Neural cell (in vitro differentiated cells): ENCODE data around the gene BTBD19. TPM values are rescaled to one million over a fixed set of nuclear protein-coding genes. Genes with fewer than 3 reads are reported as not detected.

Experiments
- H2AFZ ChIP-seq: fragments of 200-600, 300-800 bp; sonication (generic), shearing (Covaris generic); 2 replicates; pipeline ENCODE4 v1.6.0; 2014; ENCODE audit warnings: low read depth, mild to moderate bottlenecking, antibody characterized with exemption, low read length, moderate library complexity
- H3F3A ChIP-seq: fragments of 200-600 bp; shearing (Covaris generic); 2 replicates; pipeline ENCODE4 v1.6.1; 2016; ENCODE audit warnings: mild to moderate bottlenecking, moderate library complexity, mixed read lengths, antibody characterized with exemption, low read length; ENCODE audit not compliant: insufficient read depth, poor library complexity, severe bottlenecking
- H3K27ac ChIP-seq: fragments of 200-600, 300-800 bp; sonication (generic), shearing (Covaris generic); 2 replicates; pipeline ENCODE4 v1.5.1; 2014; ENCODE audit warnings: mild to moderate bottlenecking, low read length, moderate library complexity
- H3K27me3 ChIP-seq: fragments of 300-800, 200-600 bp; sonication (generic), shearing (Covaris generic); 2 replicates; pipeline ENCODE4 v1.6.0; 2014; ENCODE audit warnings: mild to moderate bottlenecking, low read depth, low read length, moderate library complexity; ENCODE audit not compliant: insufficient read depth
- H3K36me3 ChIP-seq: fragments of 300-800, 200-600 bp; sonication (generic), shearing (Covaris generic); 2 replicates; pipeline ENCODE4 v1.5.1; 2014; ENCODE audit warnings: mild to moderate bottlenecking, antibody characterized with exemption, low read length, moderate library complexity; ENCODE audit not compliant: insufficient read depth
- H3K4me2 ChIP-seq: fragments of 300-800, 200-600 bp; sonication (generic), shearing (Covaris generic); 2 replicates; pipeline ENCODE4 v1.6.0; 2014; ENCODE audit warnings: mild to moderate bottlenecking, low read length
- H3K4me3 ChIP-seq: fragments of 300-800, 200-600 bp; sonication (generic), shearing (Covaris generic); 2 replicates; pipeline ENCODE4 v1.5.1; 2014; ENCODE audit warnings: mild to moderate bottlenecking, low read length, moderate library complexity
- H3K79me2 ChIP-seq: fragments of 200-600 bp; shearing (Covaris generic); replicated peaks from 2 replicates; pipeline ENCODE4 v1.6.0; 2014; ENCODE audit warnings: mild to moderate bottlenecking, low read length, moderate library complexity; ENCODE audit not compliant: insufficient read depth
- H3K9ac ChIP-seq: fragments of 300-800, 200-600 bp; sonication (generic), shearing (Covaris generic); 2 replicates; pipeline ENCODE4 v1.6.1; 2016; ENCODE audit warnings: mild to moderate bottlenecking, low read length, mixed read lengths
- H3K9me2 ChIP-seq: fragments of 200-600 bp; shearing (Covaris generic); 2 replicates; pipeline ENCODE4 v1.6.1; 2016; ENCODE audit warnings: mild to moderate bottlenecking, low read length, mixed read lengths; ENCODE audit not compliant: insufficient read depth
- H3K9me3 ChIP-seq: fragments of 200-600, 300-800 bp; sonication (generic), shearing (Covaris generic); 2 replicates; pipeline ENCODE4 v1.6.1; 2016; ENCODE audit warnings: mild to moderate bottlenecking, mixed run types, low read length, moderate library complexity, mixed read lengths
- H4K20me1 ChIP-seq: fragments of 200-600 bp; shearing (Covaris generic); 2 replicates; pipeline ENCODE4 v1.6.1; 2016; ENCODE audit warnings: mild to moderate bottlenecking, mixed run types; ENCODE audit not compliant: insufficient read depth
- CTCF ChIP-seq: fragments of 450-650 bp; IDR thresholded peaks from 2 replicates; pipeline ENCODE4 v1.5.1; 2014; ENCODE audit warnings: antibody characterized with exemption, mild to moderate bottlenecking, moderate library complexity; ENCODE audit not compliant: poor library complexity, severe bottlenecking
- EP300 ChIP-seq: fragments of 450-650 bp; conservative IDR thresholded peaks from 2 replicates; pipeline ENCODE4 v1.6.1; 2014; ENCODE audit warnings: antibody characterized with exemption, mild to moderate bottlenecking, moderate library complexity; ENCODE audit not compliant: poor library complexity, severe bottlenecking
- EZH2 ChIP-seq: fragments of 200-600, 300-800 bp; shearing (Covaris generic), sonication (generic); IDR thresholded peaks from 2 replicates; pipeline ENCODE4 v1.6.1; 2014; ENCODE audit warnings: antibody characterized with exemption, low read length, borderline replicate concordance, mild to moderate bottlenecking; ENCODE audit not compliant: insufficient read depth, poor library complexity, severe bottlenecking
- MXI1 ChIP-seq: fragments of 450-650 bp; conservative IDR thresholded peaks from 2 replicates; pipeline ENCODE4 v1.6.1; 2014; ENCODE audit warnings: antibody characterized with exemption, mild to moderate bottlenecking; ENCODE audit not compliant: poor library complexity, severe bottlenecking
- POLR2AphosphoS5 ChIP-seq: IDR thresholded peaks from 2 replicates; pipeline ENCODE4 v1.6.1; 2012
- RAD21 ChIP-seq: fragments of 450-650 bp; conservative IDR thresholded peaks from 2 replicates; pipeline ENCODE4 v1.6.1; 2014; ENCODE audit warnings: antibody characterized with exemption, mild to moderate bottlenecking, moderate library complexity
- REST ChIP-seq: IDR thresholded peaks from 2 replicates; pipeline ENCODE4 v1.6.1; 2012; ENCODE audit warnings: borderline replicate concordance
- SMC3 ChIP-seq: fragments of 450-650 bp; conservative IDR thresholded peaks from 2 replicates; pipeline ENCODE4 v1.6.1; 2014; ENCODE audit warnings: antibody characterized with exemption, mild to moderate bottlenecking, moderate library complexity; ENCODE audit not compliant: poor library complexity
- TAF1 ChIP-seq: IDR thresholded peaks from 2 replicates; pipeline ENCODE4 v1.6.1; 2012; ENCODE audit warnings: low read depth
- polyA plus RNA-seq: library from polyadenylated mRNA; depleted of rRNA; stranded (reverse); fragments of >200 nt; gene quantifications from 2 replicates; pipeline ENCODE4 v1.2.3, GENCODE V29; 2014
- small RNA-seq, 3 experiments: library from RNA; depleted of rRNA; stranded (forward); fragments of <200 nt; gene quantifications; one replicate each; pipeline ENCODE3, GENCODE V24; 2012

The BTBD19 gene
- polyA plus RNA-seq, 1 donor from 2014 or later = not detected

GRCh38 chr1:44862829-44863401 lies 54.6 kb downstream of the BTBD19 start:
- H4K20me1 ChIP-seq = no peaks in the 10 kb centered on the region
- H3F3A ChIP-seq = no peaks in the 10 kb centered on the region
- no peak overlapping the region for H3K4me2 ChIP-seq
- no peak overlapping the region for H3K9ac ChIP-seq
- TF ChIP-seq REST (no peak), POLR2AphosphoS5 (no peak), EP300 (no peak), RAD21 (no peak), CTCF (no peak), EZH2 (no peak), MXI1 (no peak), SMC3 (no peak), TAF1 (no peak)
- no peaks in the 10 kb centered on the region for H3K9me2 ChIP-seq
- no peaks in the 10 kb centered on the region for H3K9me3 ChIP-seq
- no peaks in the 10 kb centered on the region for H3K27me3 ChIP-seq
- H3K36me3 ChIP-seq = no peaks in the 10 kb centered on the region
- no peak overlapping the region for H3K4me3 ChIP-seq
- H2AFZ ChIP-seq = no peak overlapping the region
- H3K79me2 ChIP-seq = no peaks in the 10 kb centered on the region
- H3K27ac ChIP-seq = no peak overlapping the region

Small RNA genes within 50 kb of the gene (small RNA-seq; reads per million reads assigned to genes)
- gene AL136380.1 (0 reads per million in 3 experiments), gene SNORD38A (411 to 628 (median 450) reads per million in 3 experiments), gene SNORD38B (0 reads per million in 3 experiments), gene SNORD46 (26.1 to 126 (median 35.1) reads per million in 3 experiments), gene SNORD55 (0 reads per million in 3 experiments)

Other genes with a start within 250 kb of the BTBD19 start
- 13.4 and 21.4 TPM in 2 replicates for gene TMEM53, start 134.0 kb upstream of the BTBD19 start, polyA plus RNA-seq
- 88.3 and 105 TPM in 2 replicates for gene ARMH1, start 133.8 kb upstream of the BTBD19 start, polyA plus RNA-seq
- not detected in 2 replicates for gene RNU5D-1, start 77.4 kb upstream of the BTBD19 start, polyA plus RNA-seq
- gene KIF2C, start 68.7 kb upstream of the BTBD19 start, polyA plus RNA-seq = 1.5 and 3.8 TPM in 2 replicates
- 2,015 and 2,061 TPM in 2 replicates for gene RPS8, start 33.0 kb upstream of the BTBD19 start, polyA plus RNA-seq
- gene BEST4, start 20.4 kb upstream of the BTBD19 start, polyA plus RNA-seq = not detected in 2 replicates
- 8.3 and 12.1 TPM in 2 replicates for gene PLK3, start 8.1 kb upstream of the BTBD19 start, polyA plus RNA-seq
- not detected in 2 replicates for gene DYNLT4, start 1.2 kb upstream of the BTBD19 start, polyA plus RNA-seq
- 0.78 and 1.3 TPM in 2 replicates for gene PTCH2, start 34.7 kb downstream of the BTBD19 start, polyA plus RNA-seq
- 28.0 and 38.6 TPM in 2 replicates for gene EIF2B3, start 178.1 kb downstream of the BTBD19 start, polyA plus RNA-seq
- 9.6 and 9.7 TPM in 2 replicates for gene HECTD3, start 202.8 kb downstream of the BTBD19 start, polyA plus RNA-seq
- gene UROD, start 203.7 kb downstream of the BTBD19 start, polyA plus RNA-seq = 87.3 and 96.9 TPM in 2 replicates